Measurements from ENCODE around the gene RPL31. TPM values are rescaled to one million over a fixed set of nuclear protein-coding genes. Genes with fewer than 3 reads are reported as not detected.

Gene RPL31
- total RNA-seq, 1 donor from 2014 or later, result 1,065 TPM

DNA sequence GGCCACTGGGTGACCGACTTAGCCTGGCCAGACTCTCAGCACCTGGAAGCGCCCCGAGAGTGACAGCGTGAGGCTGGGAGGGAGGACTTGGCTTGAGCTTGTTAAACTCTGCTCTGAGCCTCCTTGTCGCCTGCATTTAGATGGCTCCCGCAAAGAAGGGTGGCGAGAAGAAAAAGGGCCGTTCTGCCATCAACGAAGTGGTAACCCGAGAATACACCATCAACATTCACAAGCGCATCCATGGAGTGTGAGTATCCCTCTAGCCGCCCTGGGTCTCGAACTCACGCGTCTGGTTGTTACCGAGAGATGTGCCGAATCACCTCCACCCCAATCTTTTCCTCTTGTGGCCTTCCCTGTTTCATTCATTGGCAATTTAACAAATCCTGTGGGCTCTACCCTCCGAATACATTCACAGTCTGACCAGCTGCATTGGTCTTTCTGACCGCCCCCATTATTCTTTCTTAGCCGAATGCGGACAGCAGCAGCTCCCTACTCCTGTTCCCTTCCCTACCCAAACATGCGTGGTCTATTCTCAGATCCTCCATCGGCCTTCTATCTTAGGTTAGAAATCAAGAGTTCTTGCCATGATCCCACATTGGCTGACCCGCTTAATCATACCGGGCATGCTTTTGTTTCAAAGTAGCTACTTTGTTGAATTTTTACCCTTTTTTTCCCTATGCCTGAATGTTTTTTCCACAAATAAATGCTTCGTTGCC, 631 bp downstream of the RPL31 start:
- Histone ChIP-seq H3K4me1 (peaks cover 22% of the 10 kb centered on the region), H3K36me3 (peaks cover 46% of the 10 kb centered on the region), H3K27me3 (ENCODE audit: low read depth) (no peaks in the 10 kb centered on the region), H3K4me3 (peak overlapping the region; percentile 99), H3K27ac (peak overlapping the region; percentile 91), H3K9me3 (no peaks in the 10 kb centered on the region)
- intact Hi-C loops (cut with DNase I), result no loop called here
- TF ChIP-seq, protein P1, sequence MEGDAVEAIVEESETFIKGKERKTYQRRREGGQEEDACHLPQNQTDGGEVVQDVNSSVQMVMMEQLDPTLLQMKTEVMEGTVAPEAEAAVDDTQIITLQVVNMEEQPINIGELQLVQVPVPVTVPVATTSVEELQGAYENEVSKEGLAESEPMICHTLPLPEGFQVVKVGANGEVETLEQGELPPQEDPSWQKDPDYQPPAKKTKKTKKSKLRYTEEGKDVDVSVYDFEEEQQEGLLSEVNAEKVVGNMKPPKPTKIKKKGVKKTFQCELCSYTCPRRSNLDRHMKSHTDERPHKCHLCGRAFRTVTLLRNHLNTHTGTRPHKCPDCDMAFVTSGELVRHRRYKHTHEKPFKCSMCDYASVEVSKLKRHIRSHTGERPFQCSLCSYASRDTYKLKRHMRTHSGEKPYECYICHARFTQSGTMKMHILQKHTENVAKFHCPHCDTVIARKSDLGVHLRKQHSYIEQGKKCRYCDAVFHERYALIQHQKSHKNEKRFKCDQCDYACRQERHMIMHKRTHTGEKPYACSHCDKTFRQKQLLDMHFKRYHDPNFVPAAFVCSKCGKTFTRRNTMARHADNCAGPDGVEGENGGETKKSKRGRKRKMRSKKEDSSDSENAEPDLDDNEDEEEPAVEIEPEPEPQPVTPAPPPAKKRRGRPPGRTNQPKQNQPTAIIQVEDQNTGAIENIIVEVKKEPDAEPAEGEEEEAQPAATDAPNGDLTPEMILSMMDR (IDR thresholded peaks at IDR 0.05), result no peak
- peak in 1 of 2 donors; percentile 1 for ATAC-seq
- no peak for DNase-seq

DNA sequence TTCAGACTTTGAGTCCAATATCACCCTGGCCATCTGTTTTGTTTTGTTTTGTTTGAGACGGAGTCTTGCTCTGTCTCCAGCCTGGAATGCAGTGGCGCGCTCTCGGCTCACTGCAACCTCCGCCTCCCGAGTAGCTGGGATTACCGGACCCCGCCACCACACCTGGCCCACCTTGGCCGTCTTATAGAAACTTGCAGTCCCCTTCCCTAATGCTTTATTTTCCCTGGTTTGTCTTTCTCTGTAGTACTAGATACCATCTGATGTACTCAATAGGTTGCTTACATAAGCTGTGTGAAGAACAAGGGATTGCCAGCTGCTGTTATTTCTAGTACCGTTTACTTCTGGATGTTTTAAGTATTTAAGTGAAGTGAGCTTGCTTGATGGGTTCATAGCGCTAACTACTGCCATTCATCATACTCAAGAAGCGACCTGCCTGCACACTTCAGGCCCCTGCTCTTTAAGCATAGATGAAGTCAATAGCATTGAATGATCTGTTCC, 1.2 kb downstream of the RPL31 start:
- peaks cover 52% of the 10 kb centered on the region for H3K36me3 ChIP-seq
- DNase-seq, result no peak
- H3K27me3 ChIP-seq (ENCODE audit: low read depth), result no peaks in the 10 kb centered on the region

DNA sequence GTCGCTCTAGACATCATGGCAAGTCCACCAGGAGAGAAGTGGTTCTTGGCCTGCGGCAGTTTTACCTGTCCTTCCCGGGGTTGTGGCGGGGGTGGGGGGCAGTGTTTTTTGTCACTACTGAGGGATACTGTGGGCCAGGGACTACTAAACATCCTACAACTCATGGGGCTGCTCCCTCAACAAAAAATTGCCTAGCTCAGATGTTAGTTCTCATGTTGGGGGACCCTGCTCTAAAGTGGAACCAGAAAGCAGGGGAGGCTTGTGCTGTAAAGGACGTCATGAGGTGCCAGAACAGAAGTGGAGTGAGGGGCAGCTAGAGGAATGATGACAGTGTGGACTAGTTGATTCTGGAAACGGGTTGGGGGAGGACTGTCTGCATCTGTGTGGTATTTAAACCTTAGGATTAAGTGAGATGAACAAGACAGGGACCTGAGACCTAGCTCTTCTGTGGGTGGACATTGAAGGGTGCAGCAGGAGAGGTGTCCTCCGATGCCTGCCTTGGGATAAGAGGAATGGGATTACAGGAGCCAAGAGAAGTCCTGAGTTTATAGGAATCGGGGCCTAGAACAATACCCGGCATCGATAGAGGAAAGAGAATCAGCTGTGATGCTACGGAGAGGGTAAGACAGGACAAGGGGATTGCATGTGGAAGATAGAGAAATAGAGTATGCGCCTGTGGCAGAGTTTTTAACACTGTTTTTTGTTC, 2.7 kb downstream of the RPL31 start:
- H3K4me1 ChIP-seq, result peaks cover 22% of the 10 kb centered on the region
- no peak for ATAC-seq
- intact Hi-C loops (cut with DNase I), result no loop called here
- no peaks in the 10 kb centered on the region for H3K27me3 ChIP-seq (ENCODE audit: low read depth)
- H3K36me3 ChIP-seq, result peaks cover 65% of the 10 kb centered on the region
- no peak overlapping the region for H3K27ac ChIP-seq
- H3K4me3 ChIP-seq, result no peak overlapping the region
- DNase-seq, result no peak
- TF ChIP-seq, protein P1 (IDR thresholded peaks at IDR 0.05), result no peak
- no peaks in the 10 kb centered on the region for H3K9me3 ChIP-seq

More for the DNA sequence above, 1.2 kb downstream of the RPL31 start:
- Histone ChIP-seq H3K4me3 (peak overlapping the region; percentile 99), H3K27ac (peak overlapping the region; percentile 91), H3K9me3 (no peaks in the 10 kb centered on the region), H3K4me1 (peaks cover 22% of the 10 kb centered on the region)
- TF ChIP-seq, protein P1 (IDR thresholded peaks at IDR 0.05), result no peak
- ATAC-seq, result no peak
- intact Hi-C loops (cut with DNase I), result no loop called here

DNA sequence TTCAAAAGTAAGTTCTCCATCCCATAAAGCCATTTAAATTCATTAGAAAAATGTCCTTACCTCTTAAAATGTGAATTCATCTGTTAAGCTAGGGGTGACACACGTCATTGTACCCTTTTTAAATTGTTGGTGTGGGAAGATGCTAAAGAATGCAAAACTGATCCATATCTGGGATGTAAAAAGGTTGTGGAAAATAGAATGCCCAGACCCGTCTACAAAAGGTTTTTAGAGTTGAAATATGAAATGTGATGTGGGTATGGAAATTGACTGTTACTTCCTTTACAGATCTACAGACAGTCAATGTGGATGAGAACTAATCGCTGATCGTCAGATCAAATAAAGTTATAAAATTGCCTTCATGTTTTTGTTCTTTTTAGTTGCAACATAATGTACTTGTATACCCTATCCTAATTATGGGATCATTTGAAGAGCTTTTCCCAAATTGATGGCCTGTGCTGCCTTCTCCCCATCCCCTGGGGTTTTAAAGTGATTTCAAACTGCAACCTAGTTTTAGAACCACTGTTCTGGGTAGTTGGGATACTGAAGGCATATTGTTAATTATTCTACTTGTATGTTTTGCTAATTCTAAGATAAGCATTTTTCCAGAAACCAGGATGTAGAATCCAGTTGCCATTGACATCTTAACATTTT, 4.1 kb downstream of the RPL31 start:
- TF ChIP-seq, protein P1 (IDR thresholded peaks at IDR 0.05), result no peak
- ATAC-seq (no peak), DNase-seq (no peak)
- intact Hi-C loops (cut with DNase I), result no loop called here
- H3K27me3 ChIP-seq (ENCODE audit: low read depth), result no peaks in the 10 kb centered on the region
- H3K9me3 ChIP-seq, result no peaks in the 10 kb centered on the region
- H3K27ac ChIP-seq, result no peak overlapping the region
- no peak overlapping the region for H3K4me3 ChIP-seq
- H3K4me1 ChIP-seq, result peaks cover 22% of the 10 kb centered on the region
- peaks cover 79% of the 10 kb centered on the region for H3K36me3 ChIP-seq

DNA sequence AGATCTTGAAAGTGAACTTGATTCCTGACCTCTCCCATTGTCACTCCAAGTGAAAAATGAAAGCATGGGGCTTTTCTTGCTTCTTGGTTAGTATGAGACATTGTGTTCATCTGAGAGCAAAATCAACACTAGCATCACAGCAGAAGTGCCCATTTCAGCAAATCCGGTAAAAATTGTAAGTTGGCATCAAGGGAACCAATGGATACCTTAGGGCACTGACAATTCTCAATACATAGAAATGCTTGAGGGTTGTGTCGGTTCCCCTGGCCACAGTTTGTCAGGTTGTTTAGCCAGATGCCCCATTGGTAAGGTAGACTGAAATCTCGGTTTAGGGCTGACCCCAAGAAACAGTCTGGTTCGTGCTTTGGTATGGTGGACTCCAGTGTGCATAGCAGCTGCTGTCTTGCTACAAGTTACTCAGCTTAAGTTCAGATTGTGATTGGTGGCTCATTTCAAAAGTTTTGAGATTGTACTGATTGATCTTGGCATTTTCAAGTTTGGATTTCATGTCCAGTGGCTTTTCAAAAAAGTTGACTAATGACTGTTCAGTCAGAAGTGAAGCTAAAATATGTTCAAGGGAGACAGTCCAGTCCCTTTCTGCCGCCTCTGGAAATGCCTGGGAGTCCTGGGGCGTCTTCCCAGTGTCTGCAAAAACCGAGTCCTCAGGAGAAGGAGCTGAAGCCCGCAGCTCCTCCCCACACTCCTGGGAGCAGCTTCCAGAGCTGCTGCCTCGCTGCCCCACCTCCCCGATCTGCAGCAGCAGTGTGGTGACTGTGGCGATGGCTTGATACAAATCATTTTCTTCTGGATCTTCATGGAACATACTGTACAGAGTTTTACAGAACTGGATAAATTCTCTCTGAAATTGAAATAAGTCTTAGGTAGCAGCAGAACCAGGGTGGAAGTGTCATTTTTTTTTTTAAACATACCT, 5.6 kb downstream of the RPL31 start:
- peaks cover 93% of the 10 kb centered on the region for H3K36me3 ChIP-seq
- ATAC-seq (no peak), DNase-seq (no peak)
- H3K27me3 ChIP-seq (ENCODE audit: low read depth), result no peaks in the 10 kb centered on the region
- TF ChIP-seq, protein P1 (IDR thresholded peaks at IDR 0.05), result no peak
- H3K9me3 ChIP-seq, result no peaks in the 10 kb centered on the region
- H3K4me3 ChIP-seq, result no peak overlapping the region
- H3K4me1 ChIP-seq, result peaks cover 21% of the 10 kb centered on the region
- intact Hi-C loops (cut with DNase I), result no loop called here
- H3K27ac ChIP-seq, result no peak overlapping the region

All from lower lobe of right lung (tissue), 2 donors.